MM.1S (cell line): ENCODE data around the gene BOC.

Experiments used
- DNase-seq: peaks from one replicate; pipeline ENCODE4 v3.0.0-alpha.2; 2015
- H2AFZ ChIP-seq: fragments of 300-600 bp; sonication (generic); 2 replicates; pipeline ENCODE4 v1.6.0; 2016; ENCODE audit warnings: antibody characterized with exemption, low read length
- H3F3A ChIP-seq: fragments of 300-600 bp; sonication (generic); 2 replicates; pipeline ENCODE4 v1.6.1; 2016; ENCODE audit warnings: mild to moderate bottlenecking, antibody characterized with exemption, low read length, moderate library complexity, mixed read lengths; ENCODE audit not compliant: insufficient read depth
- H3K27ac ChIP-seq: fragments of 300-600 bp; sonication (generic); 2 replicates; pipeline ENCODE4 v1.5.1; 2016; ENCODE audit warnings: mild to moderate bottlenecking, low read length
- H3K27me3 ChIP-seq: fragments of 300-600 bp; sonication (generic); replicated peaks from 2 replicates; pipeline ENCODE4 v1.6.0; 2016; ENCODE audit warnings: low read length; ENCODE audit not compliant: insufficient read depth
- H3K36me3 ChIP-seq: fragments of 300-600 bp; sonication (generic); replicated peaks from 2 replicates; pipeline ENCODE4 v1.6.1; 2016; ENCODE audit warnings: mild to moderate bottlenecking, low read length, mixed read lengths; ENCODE audit not compliant: insufficient read depth
- H3K4me1 ChIP-seq: fragments of 300-600 bp; sonication (generic); 2 replicates; pipeline ENCODE4 v1.6.1; 2016; ENCODE audit warnings: low read length, mixed read lengths
- H3K4me2 ChIP-seq: fragments of 300-600 bp; sonication (generic); 2 replicates; pipeline ENCODE4 v1.6.0; 2016; ENCODE audit warnings: low read depth, low read length
- H3K4me3 ChIP-seq: fragments of 300-600 bp; sonication (generic); 2 replicates; pipeline ENCODE4 v1.5.1; 2016; ENCODE audit warnings: low read length, mixed read lengths
- H3K79me2 ChIP-seq: fragments of 300-600 bp; sonication (generic); 2 replicates; pipeline ENCODE4 v1.6.1; 2016; ENCODE audit warnings: mixed run types, low read length, mixed read lengths
- H3K9ac ChIP-seq: fragments of 300-600 bp; sonication (generic); 2 replicates; pipeline ENCODE4 v1.6.1; 2016; ENCODE audit warnings: low read length, mixed read lengths
- H3K9me2 ChIP-seq: fragments of 300-600 bp; sonication (generic); replicated peaks from 2 replicates; pipeline ENCODE4 v1.6.1; 2016; ENCODE audit warnings: mild to moderate bottlenecking, low read length, mixed read lengths; ENCODE audit not compliant: insufficient read depth
- H3K9me3 ChIP-seq: fragments of 300-600 bp; sonication (generic); replicated peaks from 2 replicates; pipeline ENCODE4 v1.6.1; 2016; ENCODE audit warnings: mild to moderate bottlenecking, low read length, mixed read lengths; ENCODE audit not compliant: insufficient read depth
- H4K20me1 ChIP-seq: fragments of 300-600 bp; sonication (generic); 2 replicates; pipeline ENCODE4 v1.6.1; 2016; ENCODE audit warnings: mild to moderate bottlenecking, low read length, moderate library complexity, mixed read lengths; ENCODE audit not compliant: insufficient read depth
- CTCF ChIP-seq: fragments of 300-600 bp; sonication (generic); IDR thresholded peaks from 2 replicates; pipeline ENCODE4 v1.5.1; 2016; ENCODE audit warnings: antibody characterized with exemption, low read length, mixed read lengths
- EZH2 ChIP-seq: fragments of 300-600 bp; sonication (generic); optimal IDR thresholded peaks from 2 replicates; pipeline ENCODE3; 2017; ENCODE audit warnings: low read depth, mild to moderate bottlenecking, antibody characterized with exemption, low read length, mixed read lengths
- EZH2phosphoT487 ChIP-seq: fragments of 300-600 bp; sonication (generic); IDR thresholded peaks from 2 replicates; pipeline ENCODE4 v1.6.1; 2018; ENCODE audit warnings: antibody characterized with exemption, low read length

The BOC gene

DNA sequence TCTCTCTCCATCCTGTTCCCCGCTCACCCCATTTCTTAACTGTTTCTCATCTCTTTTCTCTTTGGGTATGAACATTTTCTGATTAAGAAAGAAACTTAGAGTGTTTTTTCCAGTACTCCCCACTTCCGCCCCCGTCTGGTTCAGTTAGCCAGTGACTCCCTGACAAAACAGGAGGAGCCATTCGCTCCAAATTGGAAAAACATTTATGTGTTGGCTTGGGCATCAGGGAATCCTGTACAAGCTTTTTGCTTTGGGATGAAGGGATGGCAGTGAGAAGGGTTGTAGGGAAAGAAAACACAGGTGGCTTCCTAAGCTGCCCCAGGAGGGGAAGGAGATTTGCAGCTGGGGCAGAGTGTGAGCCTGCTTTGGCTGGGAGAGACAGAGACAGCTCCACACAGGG, 47.0 kb downstream of the BOC start:
- H3K27ac ChIP-seq: no peak overlapping the region
- no peaks in the 10 kb centered on the region for H3F3A ChIP-seq
- no peaks in the 10 kb centered on the region for H3K4me1 ChIP-seq
- H2AFZ ChIP-seq: no peak overlapping the region
- H3K9me3 ChIP-seq: no peaks in the 10 kb centered on the region
- no peak overlapping the region for H3K4me2 ChIP-seq
- H3K27me3 ChIP-seq: no peaks in the 10 kb centered on the region
- no peaks in the 10 kb centered on the region for H3K9me2 ChIP-seq
- no peaks in the 10 kb centered on the region for H4K20me1 ChIP-seq
- TF ChIP-seq EZH2 (no peak), EZH2phosphoT487 (no peak), CTCF (no peak)
- no peaks in the 10 kb centered on the region for H3K79me2 ChIP-seq
- no peak overlapping the region for H3K4me3 ChIP-seq
- no peaks in the 10 kb centered on the region for H3K36me3 ChIP-seq
- DNase-seq: no peak
- H3K9ac ChIP-seq: no peak overlapping the region

DNA sequence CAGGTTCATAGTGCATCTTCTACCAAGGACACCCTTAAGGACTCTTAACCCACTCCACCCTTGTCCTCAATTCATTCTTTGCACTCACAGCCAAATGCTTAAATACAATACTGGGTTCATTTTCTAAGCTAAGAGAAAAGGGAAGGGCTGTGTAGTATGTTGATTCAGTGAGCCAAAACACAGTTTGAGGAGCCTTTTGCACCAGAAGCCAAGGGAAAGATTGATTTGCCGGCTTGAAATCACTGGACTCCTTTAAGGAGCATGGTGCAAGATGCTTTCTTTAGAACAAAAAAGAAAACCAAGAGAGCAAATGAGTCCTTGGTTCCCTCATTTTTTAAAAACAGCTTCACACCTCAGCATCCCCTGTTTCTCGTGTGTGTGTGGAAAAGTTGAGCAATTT, 47.8 kb downstream of the BOC start:
- H3K4me3 ChIP-seq: no peak overlapping the region
- no peaks in the 10 kb centered on the region for H3K27me3 ChIP-seq
- no peaks in the 10 kb centered on the region for H3K79me2 ChIP-seq
- H3K36me3 ChIP-seq: no peaks in the 10 kb centered on the region
- no peaks in the 10 kb centered on the region for H3K9me2 ChIP-seq
- H4K20me1 ChIP-seq: no peaks in the 10 kb centered on the region
- H3K27ac ChIP-seq: no peak overlapping the region
- no peak for TF ChIP-seq EZH2
- H3K9me3 ChIP-seq: no peaks in the 10 kb centered on the region
- no peaks in the 10 kb centered on the region for H3F3A ChIP-seq
- H3K9ac ChIP-seq: no peak overlapping the region
- no peak overlapping the region for H2AFZ ChIP-seq
- DNase-seq: no peak
- H3K4me2 ChIP-seq: no peak overlapping the region
- no peaks in the 10 kb centered on the region for H3K4me1 ChIP-seq

DNA sequence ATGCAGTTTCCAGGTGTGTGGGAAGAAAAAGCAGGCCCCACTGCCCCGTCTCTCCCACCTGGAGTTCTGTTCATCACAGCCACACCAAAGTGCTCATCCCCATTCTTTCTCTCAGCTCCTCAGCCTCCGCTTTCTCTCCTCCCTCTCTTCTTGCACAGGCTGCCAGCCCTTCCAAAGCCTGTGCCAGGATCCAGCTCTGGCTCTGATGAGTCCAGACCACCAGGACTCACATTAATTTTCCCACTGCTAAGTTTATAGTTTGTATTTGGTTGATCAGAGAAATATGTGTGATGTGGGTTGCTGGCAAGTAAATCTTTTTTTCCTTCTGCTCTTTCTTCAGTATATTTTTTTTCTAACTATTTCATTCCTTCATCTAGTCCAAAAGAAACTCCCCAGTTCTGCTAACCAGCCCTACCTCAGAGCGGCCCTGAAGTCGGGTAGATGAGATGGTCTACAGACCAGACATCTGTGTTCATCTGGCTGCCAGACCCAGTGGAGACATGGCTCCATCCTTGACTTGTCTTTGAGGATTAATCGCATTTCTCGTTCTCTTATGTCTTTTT, 49.8 kb downstream of the BOC start:
- H2AFZ ChIP-seq: no peak overlapping the region
- no peak overlapping the region for H3K9ac ChIP-seq
- no peaks in the 10 kb centered on the region for H3K4me1 ChIP-seq
- H3K36me3 ChIP-seq: no peaks in the 10 kb centered on the region
- H3K79me2 ChIP-seq: no peaks in the 10 kb centered on the region
- H3K27ac ChIP-seq: no peak overlapping the region
- no peaks in the 10 kb centered on the region for H3K9me3 ChIP-seq
- no peaks in the 10 kb centered on the region for H4K20me1 ChIP-seq
- H3K4me3 ChIP-seq: no peak overlapping the region
- no peaks in the 10 kb centered on the region for H3K9me2 ChIP-seq
- H3K4me2 ChIP-seq: no peak overlapping the region
- TF ChIP-seq EZH2phosphoT487: no peak
- no peak for TF ChIP-seq EZH2
- TF ChIP-seq CTCF: no peak
- H3K27me3 ChIP-seq: no peaks in the 10 kb centered on the region
- DNase-seq: no peak
- H3F3A ChIP-seq: no peaks in the 10 kb centered on the region

DNA sequence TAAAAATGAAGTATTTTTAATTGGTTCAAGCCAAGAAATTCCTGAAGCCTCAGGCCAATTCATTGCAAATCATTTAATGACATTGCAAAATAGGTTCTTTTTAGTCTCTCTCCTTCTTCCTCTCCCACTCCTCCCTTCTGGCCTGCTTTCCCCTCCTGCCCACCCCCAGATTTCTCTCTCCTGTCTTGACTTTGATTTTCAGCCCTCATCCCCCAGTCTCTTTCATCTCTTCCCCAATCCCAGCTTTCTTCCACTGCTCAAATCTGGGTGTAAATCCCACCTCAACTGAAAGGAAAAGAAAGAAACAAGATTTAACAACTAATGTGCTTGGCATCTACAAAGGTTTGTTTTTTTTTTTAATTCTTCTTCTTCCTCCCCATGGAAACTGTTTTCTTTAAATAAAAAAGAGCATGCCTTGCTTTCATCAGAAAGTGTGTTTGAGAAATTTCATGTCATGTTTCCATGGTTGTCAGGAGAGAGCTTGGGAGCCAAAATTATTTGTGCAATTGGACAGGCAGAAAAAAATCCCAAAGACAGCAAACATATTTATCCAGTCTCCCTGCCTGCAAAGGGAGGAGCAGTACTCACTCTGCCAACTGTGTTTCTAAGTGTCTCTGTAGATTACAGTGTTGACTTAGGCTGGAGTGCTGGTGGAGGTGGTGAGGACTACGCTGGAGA, 50.4 kb downstream of the BOC start:
- Histone ChIP-seq H3K27me3 (no peaks in the 10 kb centered on the region), H3K4me2 (no peak overlapping the region), H3K4me1 (no peaks in the 10 kb centered on the region), H3K9me3 (no peaks in the 10 kb centered on the region), H3F3A (no peaks in the 10 kb centered on the region), H3K36me3 (no peaks in the 10 kb centered on the region), H3K27ac (no peak overlapping the region), H3K9me2 (no peaks in the 10 kb centered on the region), H4K20me1 (no peaks in the 10 kb centered on the region), H3K4me3 (no peak overlapping the region), H3K79me2 (no peaks in the 10 kb centered on the region), H3K9ac (no peak overlapping the region), H2AFZ (no peak overlapping the region)
- no peak for DNase-seq
- TF ChIP-seq EZH2 (no peak), CTCF (no peak), EZH2phosphoT487 (no peak)
